Measurements from ENCODE around the gene IL11RA.

DNA sequence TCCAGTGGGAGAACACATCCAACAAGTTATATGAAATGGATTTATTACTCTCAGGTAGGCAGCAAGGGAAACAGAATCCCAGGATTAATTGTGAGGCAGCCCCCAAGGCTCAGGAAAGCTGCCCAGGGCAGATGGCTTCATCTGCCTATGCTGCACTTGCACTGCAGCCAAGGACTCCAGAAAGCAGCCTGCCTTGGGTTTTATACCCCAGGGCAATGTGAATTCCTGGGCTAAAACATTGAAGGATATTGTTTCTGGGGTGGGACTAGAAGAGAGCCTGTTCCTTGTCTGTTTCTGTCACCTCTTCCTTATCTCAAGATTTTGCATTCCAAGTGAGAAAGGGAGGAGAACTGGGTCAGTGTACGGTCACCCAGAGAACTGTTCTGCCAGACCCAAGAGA lies 19.3 kb downstream of the IL11RA start:
- TF ChIP-seq, protein P1, sequence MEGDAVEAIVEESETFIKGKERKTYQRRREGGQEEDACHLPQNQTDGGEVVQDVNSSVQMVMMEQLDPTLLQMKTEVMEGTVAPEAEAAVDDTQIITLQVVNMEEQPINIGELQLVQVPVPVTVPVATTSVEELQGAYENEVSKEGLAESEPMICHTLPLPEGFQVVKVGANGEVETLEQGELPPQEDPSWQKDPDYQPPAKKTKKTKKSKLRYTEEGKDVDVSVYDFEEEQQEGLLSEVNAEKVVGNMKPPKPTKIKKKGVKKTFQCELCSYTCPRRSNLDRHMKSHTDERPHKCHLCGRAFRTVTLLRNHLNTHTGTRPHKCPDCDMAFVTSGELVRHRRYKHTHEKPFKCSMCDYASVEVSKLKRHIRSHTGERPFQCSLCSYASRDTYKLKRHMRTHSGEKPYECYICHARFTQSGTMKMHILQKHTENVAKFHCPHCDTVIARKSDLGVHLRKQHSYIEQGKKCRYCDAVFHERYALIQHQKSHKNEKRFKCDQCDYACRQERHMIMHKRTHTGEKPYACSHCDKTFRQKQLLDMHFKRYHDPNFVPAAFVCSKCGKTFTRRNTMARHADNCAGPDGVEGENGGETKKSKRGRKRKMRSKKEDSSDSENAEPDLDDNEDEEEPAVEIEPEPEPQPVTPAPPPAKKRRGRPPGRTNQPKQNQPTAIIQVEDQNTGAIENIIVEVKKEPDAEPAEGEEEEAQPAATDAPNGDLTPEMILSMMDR (IDR thresholded peaks at IDR 0.05): no peak
- no peak for TF ChIP-seq POLR2A (IDR thresholded peaks at IDR 0.05)

All from uterus (tissue), 2 donors.